Left cardiac atrium (tissue), 4 donors: Measurements from ENCODE around the gene TMBIM4. TPM values are rescaled to one million over a fixed set of nuclear protein-coding genes. Genes with fewer than 3 reads are reported as not detected.

Source experiments
- ATAC-seq, 2 donors: fragments of 200-7000 bp; cut with Tn5 transposase; one replicate each; pipeline ENCODE4 v1.9.1; 2020; ENCODE audit warnings: mild to moderate bottlenecking in 2 of 2, moderate library complexity in 2 of 2
- DNase-seq: peaks from one replicate; pipeline ENCODE4 v3.0.0-alpha.2; 2020
- intact Hi-C, 2 donors: fragments of 100-400 bp; cut with DNase I; formaldehyde crosslinking; loops; one replicate each; pipeline versions ENCODE4 v1.14.1 to v1.15.1; 2022 to 2023
- total RNA-seq, 2 donors: library from RNA; stranded (reverse); fragmentation: NEBNext Ultra II Directional; extraction: Animal tissue kit (Norgen Biotek cat#: 25700); gene quantifications; one replicate each; pipeline ENCODE4 v1.2.1, GENCODE V29; 2021
- donor health status: DM: no; HTN: yes; CAD: no.
- donor health status: DM: no; HTN: yes; CAD: no; lungs with severe emphysema.
- donor health status: DM: yes; HTN: yes; CAD: no.
- donor health status: Dilated cardiomyopathy.

TMBIM4 gene
- total RNA-seq, 2 donors from 2014 or later, result 92.2 to 101 TPM

DNA sequence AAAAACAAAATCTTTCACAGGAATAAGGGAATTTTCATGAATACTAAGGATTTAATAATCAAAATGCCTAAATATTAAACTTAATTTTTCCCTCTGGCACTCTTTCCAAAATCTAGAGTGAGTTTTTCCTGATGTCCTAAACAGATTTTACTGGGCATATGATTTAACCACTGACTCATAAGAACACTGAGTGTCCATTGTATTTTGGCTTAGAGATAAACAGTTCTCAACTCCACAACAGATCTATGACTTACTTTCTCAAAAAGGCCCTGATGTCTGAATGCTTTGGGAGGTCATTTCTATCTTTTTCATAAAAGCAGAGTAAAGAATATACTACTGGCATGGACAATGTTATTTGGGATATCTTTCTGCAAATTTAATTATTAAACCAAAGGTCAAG lies 15.0 kb downstream of the TMBIM4 start:
- intact Hi-C loops, result no loop called here
- ATAC-seq, result peak in 1 of 2 donors; percentile 70

GRCh38 chr12:66152732-66153131 lies 17.1 kb downstream of the TMBIM4 start:
- intact Hi-C loops, result no loop called here
- ATAC-seq, result peak in 1 of 2 donors; percentile 39

More for the DNA sequence above, 15.0 kb downstream of the TMBIM4 start:
- DNase-seq, result no peak

GRCh38 chr12:66149702-66150398 lies 19.9 kb downstream of the TMBIM4 start:
- peak; percentile 37 for DNase-seq
- intact Hi-C loops, result loop anchor here in 1 of 2 donors (10.0 kb wide), 1 partner anchor 555 kb away; no protein-coding TSS in a partner anchor
- peak in 1 of 2 donors; percentile 39 for ATAC-seq

More at GRCh38 chr12:66152732-66153131, 17.1 kb downstream of the TMBIM4 start:
- DNase-seq, result no peak

- ATAC-seq (peak; percentile 90 to 92), DNase-seq (peak; percentile 51)
- intact Hi-C loops, result loop anchor here in 1 of 2 donors (10.0 kb wide), 1 partner anchor 560 kb away; no protein-coding TSS in a partner anchor
Measured at GRCh38 chr12:66144791-66145754, 24.7 kb downstream of the TMBIM4 start.

DNA sequence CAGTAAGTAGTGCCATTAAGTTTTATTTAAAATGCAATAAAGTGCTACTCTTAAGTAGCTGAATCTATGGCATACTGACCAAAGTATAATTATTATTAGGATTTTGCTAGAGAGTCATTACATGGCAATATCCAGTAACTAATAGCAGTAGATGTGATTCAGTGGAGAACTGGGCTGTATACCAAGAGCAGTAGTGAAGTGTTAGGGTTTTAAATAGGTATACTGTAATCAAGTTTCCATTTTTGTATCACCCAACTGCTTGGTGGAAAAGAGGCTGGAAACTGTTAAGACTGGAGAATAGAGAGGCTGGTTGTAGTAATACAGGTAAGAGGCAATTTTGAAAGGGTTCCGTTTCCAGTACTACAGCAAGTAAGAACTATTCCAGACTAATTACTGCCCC lies 25.9 kb downstream of the TMBIM4 start:
- DNase-seq (no peak), ATAC-seq (peak; percentile 72 to 74)
- intact Hi-C loops, result loop anchor here in 1 of 2 donors (10.0 kb wide), 1 partner anchor 561 kb away; no protein-coding TSS in a partner anchor

DNA sequence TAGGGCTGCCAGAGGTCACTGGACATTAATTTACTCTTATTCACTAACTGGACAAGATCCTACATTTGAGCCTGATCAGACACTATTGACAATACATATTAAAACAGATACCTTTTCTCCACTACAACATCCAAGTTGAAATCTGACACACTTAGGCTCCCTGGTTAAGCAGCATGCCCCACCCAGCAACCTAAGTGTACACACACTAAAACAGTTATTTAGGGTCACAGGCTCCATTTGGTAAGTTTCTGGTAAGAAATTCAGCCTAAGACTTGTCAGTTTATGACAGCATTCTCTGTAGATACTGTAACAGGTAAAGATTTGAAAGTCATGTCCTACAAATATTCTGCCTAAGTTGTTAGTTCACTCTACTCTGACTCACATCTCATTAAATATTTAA lies 27.0 kb downstream of the TMBIM4 start:
- intact Hi-C loops, result loop anchor here in 1 of 2 donors (10.0 kb wide), 1 partner anchor 562 kb away; no protein-coding TSS in a partner anchor
- DNase-seq, result no peak
- no peak for ATAC-seq

DNA sequence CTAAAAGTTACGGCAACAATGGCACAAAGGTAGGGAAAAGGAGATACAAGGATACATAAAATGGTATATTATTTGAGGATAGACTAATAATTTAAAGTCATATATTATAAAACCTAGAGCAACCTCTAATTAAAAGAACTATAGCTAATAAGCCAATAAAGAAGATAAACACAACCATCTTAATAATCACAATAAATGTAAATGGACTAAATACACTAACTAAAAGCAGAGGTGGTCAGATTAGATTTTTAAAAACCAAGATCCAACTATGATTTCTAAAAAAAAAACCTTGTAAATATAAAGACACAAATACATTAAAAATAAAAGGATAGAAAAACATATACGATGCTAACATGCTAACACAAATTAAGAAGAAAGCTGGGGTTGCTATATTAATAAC lies 28.5 kb downstream of the TMBIM4 start:
- DNase-seq (no peak), ATAC-seq (no peak)
- intact Hi-C loops, result loop anchor here in 1 of 2 donors (10.0 kb wide), 1 partner anchor 564 kb away; no protein-coding TSS in a partner anchor

- intact Hi-C loops, result loop anchor here in 1 of 2 donors (10.0 kb wide), 1 partner anchor 564 kb away; no protein-coding TSS in a partner anchor
- DNase-seq (no peak), ATAC-seq (no peak)
Measured at GRCh38 chr12:66140731-66141130, 29.1 kb downstream of the TMBIM4 start.

- no peak for DNase-seq
- intact Hi-C loops, result no loop called here
- ATAC-seq, result no peak
Measured at GRCh38 chr12:66139328-66139727, 30.5 kb downstream of the TMBIM4 start.

- intact Hi-C loops, result no loop called here
- no peak for ATAC-seq
- DNase-seq, result no peak
Measured at GRCh38 chr12:66137937-66138336, 31.9 kb downstream of the TMBIM4 start.

- intact Hi-C loops, result no loop called here
- peak in 1 of 2 donors; percentile 58 for ATAC-seq
- DNase-seq, result no peak
Measured at GRCh38 chr12:66132408-66132807, 37.4 kb downstream of the TMBIM4 start.

DNA sequence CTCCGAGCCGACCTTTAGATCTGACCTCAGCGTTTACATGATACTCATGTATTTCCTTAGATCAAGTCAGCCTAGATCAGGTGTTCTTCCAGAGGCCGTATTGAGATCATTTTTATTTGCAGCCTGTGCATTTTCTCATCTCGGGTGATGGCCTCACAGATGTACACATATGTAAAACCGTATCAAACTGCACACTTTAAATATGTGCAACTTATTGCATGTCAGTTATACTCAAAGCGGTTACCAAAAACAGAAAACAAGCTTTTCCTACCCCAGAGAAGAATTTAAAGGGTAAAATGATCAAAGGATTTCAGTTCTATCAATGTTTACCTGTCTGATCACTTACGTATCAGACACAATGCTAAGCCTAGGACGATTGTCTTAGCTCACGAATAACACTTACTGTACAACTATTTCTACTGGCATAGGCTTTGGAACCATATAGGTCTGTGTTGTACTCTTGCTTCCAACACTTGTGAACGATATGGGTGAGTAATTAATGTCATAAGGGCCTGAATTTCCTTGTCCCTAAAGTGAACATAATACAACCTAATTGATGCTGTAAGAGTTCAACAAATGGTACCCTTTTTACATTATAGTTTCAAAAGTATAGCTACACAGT lies 38.6 kb downstream of the TMBIM4 start:
- ATAC-seq, result no peak
- DNase-seq, result no peak
- intact Hi-C loops, result no loop called here

GRCh38 chr12:66130267-66131066 lies 39.3 kb downstream of the TMBIM4 start, which contains the start of gene LLPH:
Gene LLPH, minus strand, starts transcription at chr12:66130750. Its CDS starts 1,644 bp downstream, at chr12:66129106.
- ATAC-seq, result peak; percentile 96 to 97
- intact Hi-C loops, result no loop called here
- DNase-seq, result peak; percentile 94

DNA sequence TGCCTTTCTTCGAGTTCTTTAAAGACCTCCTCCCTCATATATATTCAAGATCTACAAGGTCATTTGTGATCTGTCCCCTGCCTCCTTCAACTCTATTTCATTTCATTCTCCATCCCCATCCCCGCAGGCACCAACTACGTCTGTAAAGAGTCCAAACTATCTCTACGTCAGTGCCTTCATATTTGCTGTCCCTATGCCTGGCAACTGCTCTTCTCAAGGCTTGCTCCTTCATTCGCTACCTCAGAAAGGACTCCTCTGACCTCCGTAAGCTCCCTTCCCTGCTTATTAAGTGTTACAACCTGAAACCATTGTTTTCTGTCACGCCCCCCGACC lies 39.9 kb downstream of the TMBIM4 start:
- intact Hi-C loops, result no loop called here
- DNase-seq (no peak), ATAC-seq (peak in 1 of 2 donors; percentile 3)

- ATAC-seq, result peak in 1 of 2 donors; percentile 56
- intact Hi-C loops, result no loop called here
- DNase-seq, result no peak
Measured at GRCh38 chr12:66127650-66128049, 42.1 kb downstream of the TMBIM4 start.

GRCh38 chr12:66120477-66120876 lies 49.3 kb downstream of the TMBIM4 start:
- no peak for DNase-seq
- intact Hi-C loops, result no loop called here
- no peak for ATAC-seq

DNA sequence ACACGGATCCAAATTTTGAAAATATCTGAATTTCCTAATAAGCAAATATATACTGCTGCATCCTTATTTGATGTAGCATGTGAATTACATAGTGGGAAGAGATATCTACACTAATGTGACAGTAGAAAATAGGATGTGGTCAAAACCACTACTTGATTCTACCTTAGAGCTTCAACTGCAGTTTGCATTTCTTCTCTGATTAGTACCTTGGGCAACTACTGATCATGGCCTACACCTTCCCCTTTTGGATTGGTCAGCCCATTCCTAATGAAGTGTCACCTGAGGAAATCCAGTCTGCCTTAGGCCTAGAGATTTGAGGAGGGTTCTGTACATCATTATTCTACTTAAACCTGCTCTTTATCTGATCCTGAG lies 49.9 kb downstream of the TMBIM4 start:
- ATAC-seq, result no peak
- DNase-seq, result no peak

GRCh38 chr12:66119229-66119869 lies 50.4 kb downstream of the TMBIM4 start:
- no peak for ATAC-seq
- DNase-seq, result no peak
- intact Hi-C loops, result no loop called here

More for the DNA sequence above, 49.9 kb downstream of the TMBIM4 start:
- intact Hi-C loops, result no loop called here
